ENCODE results near the gene NHERF2. TPM values are rescaled to one million over a fixed set of nuclear protein-coding genes. Genes with fewer than 3 reads are reported as not detected.

Gene NHERF2
- total RNA-seq, 1 experiment from 2014 or later, result 104 TPM

- H3K9me3 ChIP-seq (ENCODE audit: insufficient read depth, low read depth), result no peaks in the 10 kb centered on the region
- no TSS peak for BruUV-seq (replicated peaks)
- no peak for DNase-seq
- no peak overlapping the region for H3K4me2 ChIP-seq
- ChIA-PET POLR2A (ENCODE audit: unreplicated experiment) (no interaction called here), CTCF (no interaction called here)
- no peaks in the 10 kb centered on the region for H3K79me2 ChIP-seq (ENCODE audit: low read depth)
- H3K4me3 ChIP-seq, result no peak overlapping the region
- no peaks in the 10 kb centered on the region for H3K4me1 ChIP-seq (replicated peaks; ENCODE audit: insufficient read depth)
- H3F3A ChIP-seq (ENCODE audit: insufficient read depth, low read depth), result no peaks in the 10 kb centered on the region
- no peaks in the 10 kb centered on the region for H4K20me1 ChIP-seq (ENCODE audit: insufficient read depth)
- H3K27me3 ChIP-seq (ENCODE audit: insufficient read depth, low read depth), result no peaks in the 10 kb centered on the region
- no peaks in the 10 kb centered on the region for H3K9me2 ChIP-seq (ENCODE audit: insufficient read depth)
- H2AFZ ChIP-seq, result no peak overlapping the region
- intact Hi-C loops (cut with micrococcal nuclease; ENCODE audit: unreplicated experiment), result no loop called here
- no peaks in the 10 kb centered on the region for H3K36me3 ChIP-seq (ENCODE audit: low read depth)
- H3K27ac ChIP-seq, result no peak overlapping the region
- no peak for TF ChIP-seq CTCF (conservative IDR thresholded peaks at IDR 0.05)
- TF ChIP-seq EZH2 (IDR thresholded peaks at IDR 0.05; ENCODE audit: low read depth), result no peak
These were observed 51.4 kb downstream of the NHERF2 start for GRCh38 chr16:2078096-2078495.

GRCh38 chr16:2078691-2079090 is 52.0 kb downstream of the NHERF2 start:
- H2AFZ ChIP-seq, result no peak overlapping the region
- no peaks in the 10 kb centered on the region for H3K27me3 ChIP-seq (ENCODE audit: insufficient read depth, low read depth)
- no peaks in the 10 kb centered on the region for H3F3A ChIP-seq (ENCODE audit: insufficient read depth, low read depth)
- H3K4me3 ChIP-seq, result no peak overlapping the region
- ChIA-PET POLR2A (ENCODE audit: unreplicated experiment) (no interaction called here), CTCF (no interaction called here)
- H3K79me2 ChIP-seq (ENCODE audit: low read depth), result no peaks in the 10 kb centered on the region
- no peak for DNase-seq
- intact Hi-C loops (cut with micrococcal nuclease; ENCODE audit: unreplicated experiment), result no loop called here
- H3K36me3 ChIP-seq (ENCODE audit: low read depth), result no peaks in the 10 kb centered on the region
- BruUV-seq (replicated peaks), result no TSS peak
- no peaks in the 10 kb centered on the region for H3K9me3 ChIP-seq (ENCODE audit: insufficient read depth, low read depth)
- no peak overlapping the region for H3K4me2 ChIP-seq
- no peaks in the 10 kb centered on the region for H3K9me2 ChIP-seq (ENCODE audit: insufficient read depth)
- no peak overlapping the region for H3K27ac ChIP-seq
- TF ChIP-seq CTCF (conservative IDR thresholded peaks at IDR 0.05), result no peak
- TF ChIP-seq EZH2 (IDR thresholded peaks at IDR 0.05; ENCODE audit: low read depth), result no peak
- no peaks in the 10 kb centered on the region for H4K20me1 ChIP-seq (ENCODE audit: insufficient read depth)
- no peaks in the 10 kb centered on the region for H3K4me1 ChIP-seq (replicated peaks; ENCODE audit: insufficient read depth)

GRCh38 chr16:2079311-2079800 is 52.7 kb downstream of the NHERF2 start:
- Histone ChIP-seq H3K4me2 (no peak overlapping the region), H3K79me2 (ENCODE audit: low read depth) (no peaks in the 10 kb centered on the region), H2AFZ (no peak overlapping the region), H3K9me2 (ENCODE audit: insufficient read depth) (no peaks in the 10 kb centered on the region), H3K27ac (no peak overlapping the region), H3K4me1 (replicated peaks; ENCODE audit: insufficient read depth) (no peaks in the 10 kb centered on the region), H3F3A (ENCODE audit: insufficient read depth, low read depth) (no peaks in the 10 kb centered on the region), H3K36me3 (ENCODE audit: low read depth) (no peaks in the 10 kb centered on the region), H3K9me3 (ENCODE audit: insufficient read depth, low read depth) (no peaks in the 10 kb centered on the region), H3K4me3 (no peak overlapping the region), H3K27me3 (ENCODE audit: insufficient read depth, low read depth) (no peaks in the 10 kb centered on the region), H4K20me1 (ENCODE audit: insufficient read depth) (no peaks in the 10 kb centered on the region)
- ChIA-PET POLR2A (ENCODE audit: unreplicated experiment) (no interaction called here), CTCF (no interaction called here)
- intact Hi-C loops (cut with micrococcal nuclease; ENCODE audit: unreplicated experiment), result no loop called here
- TF ChIP-seq CTCF (conservative IDR thresholded peaks at IDR 0.05), result no peak
- TF ChIP-seq EZH2 (IDR thresholded peaks at IDR 0.05; ENCODE audit: low read depth), result no peak
- DNase-seq, result no peak
- BruUV-seq (replicated peaks), result no TSS peak

All from PC-9 (cell line).